Measurements from ENCODE around the gene BACE2. TPM values are rescaled to one million over a fixed set of nuclear protein-coding genes. Genes with fewer than 3 reads are reported as not detected.

The BACE2 gene
- total RNA-seq, 1 donor from 2014 or later, result 16.0 TPM

GRCh38 chr21:41170442-41170841, 2.5 kb downstream of the BACE2 start:
- Histone ChIP-seq H3K27me3 (ENCODE audit: low read depth) (no peaks in the 10 kb centered on the region), H3K36me3 (no peaks in the 10 kb centered on the region), H3K4me1 (peaks cover 57% of the 10 kb centered on the region), H3K27ac (replicated peaks) (no peak overlapping the region), H3K4me3 (no peak overlapping the region), H3K9me3 (replicated peaks) (no peaks in the 10 kb centered on the region)
- TF ChIP-seq CTCF (IDR thresholded peaks at IDR 0.05; ENCODE audit: borderline replicate concordance), result peak; percentile 73
- intact Hi-C loops (cut with micrococcal nuclease), result no loop called here
- peak; percentile 29 for DNase-seq

- no peak overlapping the region for H3K4me3 ChIP-seq
- peak; percentile 25 for DNase-seq
- TF ChIP-seq CTCF (IDR thresholded peaks at IDR 0.05; ENCODE audit: borderline replicate concordance), result no peak
- no peaks in the 10 kb centered on the region for H3K36me3 ChIP-seq
- H3K9me3 ChIP-seq (replicated peaks), result no peaks in the 10 kb centered on the region
- H3K27ac ChIP-seq (replicated peaks), result no peak overlapping the region
- peaks cover 57% of the 10 kb centered on the region for H3K4me1 ChIP-seq
- intact Hi-C loops (cut with micrococcal nuclease), result no loop called here
- no peaks in the 10 kb centered on the region for H3K27me3 ChIP-seq (ENCODE audit: low read depth)
Measured at GRCh38 chr21:41170859-41171609, 3.1 kb downstream of the BACE2 start.

GRCh38 chr21:41175080-41175479, 7.1 kb downstream of the BACE2 start:
- Histone ChIP-seq H3K4me3 (no peak overlapping the region), H3K27ac (replicated peaks) (no peak overlapping the region), H3K36me3 (no peaks in the 10 kb centered on the region), H3K4me1 (peaks cover 31% of the 10 kb centered on the region), H3K9me3 (replicated peaks) (no peaks in the 10 kb centered on the region), H3K27me3 (ENCODE audit: low read depth) (no peaks in the 10 kb centered on the region)
- DNase-seq, result no peak
- no peak for TF ChIP-seq CTCF (IDR thresholded peaks at IDR 0.05; ENCODE audit: borderline replicate concordance)
- intact Hi-C loops (cut with micrococcal nuclease), result no loop called here

- Histone ChIP-seq H3K27me3 (ENCODE audit: low read depth) (no peaks in the 10 kb centered on the region), H3K27ac (replicated peaks) (no peak overlapping the region), H3K9me3 (replicated peaks) (no peaks in the 10 kb centered on the region), H3K36me3 (no peaks in the 10 kb centered on the region), H3K4me1 (peaks cover 16% of the 10 kb centered on the region), H3K4me3 (no peak overlapping the region)
- intact Hi-C loops (cut with micrococcal nuclease), result no loop called here
- DNase-seq, result no peak
- no peak for TF ChIP-seq CTCF (IDR thresholded peaks at IDR 0.05; ENCODE audit: borderline replicate concordance)
Measured at GRCh38 chr21:41176846-41177245, 8.9 kb downstream of the BACE2 start.

- TF ChIP-seq CTCF (IDR thresholded peaks at IDR 0.05; ENCODE audit: borderline replicate concordance), result no peak
- Histone ChIP-seq H3K4me1 (peaks cover 19% of the 10 kb centered on the region), H3K27ac (replicated peaks) (no peak overlapping the region), H3K27me3 (ENCODE audit: low read depth) (no peaks in the 10 kb centered on the region), H3K9me3 (replicated peaks) (no peaks in the 10 kb centered on the region), H3K4me3 (no peak overlapping the region), H3K36me3 (no peaks in the 10 kb centered on the region)
- no peak for DNase-seq
- intact Hi-C loops (cut with micrococcal nuclease), result no loop called here
Measured at GRCh38 chr21:41180752-41181151, 12.8 kb downstream of the BACE2 start.

All from left ventricle myocardium inferior (tissue), 1 donor.